ENCODE data around the gene SLC9A2.

DNA sequence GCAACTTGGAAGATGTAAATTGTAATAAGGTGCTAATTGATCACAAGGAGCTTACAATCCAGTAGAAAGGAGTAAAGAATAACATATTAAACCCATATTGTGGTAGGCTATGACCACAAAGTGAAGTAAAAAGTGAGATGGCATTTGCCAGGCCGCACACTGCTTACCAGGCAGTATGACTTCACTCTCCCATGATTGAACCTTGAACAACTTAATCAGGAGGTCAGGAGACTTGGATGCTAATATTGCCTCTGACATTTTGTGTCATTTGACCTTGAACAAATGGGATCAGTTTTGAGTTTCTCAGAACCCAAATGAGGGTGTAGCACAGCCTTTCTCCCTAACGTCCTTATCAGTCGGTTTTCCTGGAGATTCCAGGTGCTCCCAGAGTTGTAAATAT lies 44.0 kb downstream of the SLC9A2 start:
- TF ChIP-seq POLR2A (IDR thresholded peaks at IDR 0.05) (no peak), CTCF (IDR thresholded peaks at IDR 0.05) (no peak), EP300 (IDR thresholded peaks at IDR 0.05) (no peak)

All from upper lobe of left lung (tissue), 4 donors.